HUES48 (cell line): Measurements from ENCODE around the gene GPX4.

Experiments
- H3K27ac ChIP-seq: one replicate; pipeline ENCODE4 v1.7.0; 2013; ENCODE audit warnings: low read depth, low read length, inconsistent platforms
- H3K27me3 ChIP-seq: 2 replicates; pipeline ENCODE4 v1.6.1; 2013; ENCODE audit warnings: mild to moderate bottlenecking, low read length; ENCODE audit not compliant: control insufficient read depth, insufficient read depth
- H3K36me3 ChIP-seq: 2 replicates; pipeline ENCODE4 v1.6.1; 2013; ENCODE audit warnings: low read length; ENCODE audit not compliant: control insufficient read depth, insufficient read depth
- H3K4me1 ChIP-seq: 2 replicates; pipeline ENCODE4 v1.6.1; 2013; ENCODE audit warnings: mild to moderate bottlenecking, low read length; ENCODE audit not compliant: control insufficient read depth, insufficient read depth
- H3K4me3 ChIP-seq: 2 replicates; pipeline ENCODE4 v1.5.1; 2013; ENCODE audit warnings: mild to moderate bottlenecking, low read depth, low read length
- H3K9ac ChIP-seq: 2 replicates; pipeline ENCODE4 v1.6.1; 2013; ENCODE audit warnings: mild to moderate bottlenecking, low read depth, low read length, moderate library complexity
- H3K9me3 ChIP-seq: 2 replicates; pipeline ENCODE4 v1.6.1; 2013; ENCODE audit warnings: low read length; ENCODE audit not compliant: control insufficient read depth, insufficient read depth

GPX4 gene

GRCh38 chr19:1079566-1080111 is 24.2 kb upstream of the GPX4 start:
- Histone ChIP-seq H3K36me3 (peaks cover 48% of the 10 kb centered on the region), H3K27ac (no peak overlapping the region), H3K9me3 (no peaks in the 10 kb centered on the region), H3K9ac (no peak overlapping the region), H3K4me1 (no peaks in the 10 kb centered on the region), H3K27me3 (no peaks in the 10 kb centered on the region), H3K4me3 (no peak overlapping the region)

- Histone ChIP-seq H3K4me3 (no peak overlapping the region), H3K4me1 (no peaks in the 10 kb centered on the region), H3K27me3 (no peaks in the 10 kb centered on the region), H3K36me3 (peaks cover 46% of the 10 kb centered on the region), H3K9ac (no peak overlapping the region), H3K27ac (no peak overlapping the region), H3K9me3 (no peaks in the 10 kb centered on the region)
These were observed 23.2 kb upstream of the GPX4 start for GRCh38 chr19:1080360-1081161.

GRCh38 chr19:1081301-1082164 is 22.3 kb upstream of the GPX4 start:
- H3K27me3 ChIP-seq, result no peaks in the 10 kb centered on the region
- H3K4me3 ChIP-seq, result peak overlapping the region; percentile 43; the same call in 1 of the 2 replicates
- H3K4me1 ChIP-seq, result no peaks in the 10 kb centered on the region
- H3K36me3 ChIP-seq, result peaks cover 50% of the 10 kb centered on the region
- no peak overlapping the region; the same call in 1 of the 2 replicates for H3K9ac ChIP-seq
- H3K9me3 ChIP-seq, result no peaks in the 10 kb centered on the region
- H3K27ac ChIP-seq, result peak overlapping the region; percentile 5

- H3K4me3 ChIP-seq, result peak overlapping the region; percentile 57
- H3K36me3 ChIP-seq, result peaks cover 54% of the 10 kb centered on the region
- H3K27ac ChIP-seq, result no peak overlapping the region
- no peak overlapping the region; the same call in 1 of the 2 replicates for H3K9ac ChIP-seq
- H3K4me1 ChIP-seq, result no peaks in the 10 kb centered on the region
- H3K27me3 ChIP-seq, result no peaks in the 10 kb centered on the region
- H3K9me3 ChIP-seq, result no peaks in the 10 kb centered on the region
These were observed 21.4 kb upstream of the GPX4 start for GRCh38 chr19:1082165-1082927.

- no peaks in the 10 kb centered on the region for H3K27me3 ChIP-seq
- H3K4me1 ChIP-seq, result no peaks in the 10 kb centered on the region
- no peaks in the 10 kb centered on the region for H3K9me3 ChIP-seq
- peaks cover 57% of the 10 kb centered on the region for H3K36me3 ChIP-seq
- no peak overlapping the region for H3K27ac ChIP-seq
- no peak overlapping the region; the same call in 1 of the 2 replicates for H3K9ac ChIP-seq
- H3K4me3 ChIP-seq, result peak overlapping the region; percentile 57; the same call in 1 of the 2 replicates
These were observed 20.6 kb upstream of the GPX4 start for GRCh38 chr19:1082928-1083816.

- H3K9ac ChIP-seq, result no peak overlapping the region
- no peaks in the 10 kb centered on the region for H3K9me3 ChIP-seq
- H3K4me3 ChIP-seq, result no peak overlapping the region
- H3K36me3 ChIP-seq, result peaks cover 68% of the 10 kb centered on the region
- no peak overlapping the region for H3K27ac ChIP-seq
- H3K27me3 ChIP-seq, result no peaks in the 10 kb centered on the region
- H3K4me1 ChIP-seq, result no peaks in the 10 kb centered on the region
These were observed 19.5 kb upstream of the GPX4 start for GRCh38 chr19:1084024-1084868.

- Histone ChIP-seq H3K4me3 (no peak overlapping the region), H3K36me3 (peaks cover 65% of the 10 kb centered on the region)
These were observed 18.6 kb upstream of the GPX4 start for GRCh38 chr19:1085053-1085658.

GRCh38 chr19:1085676-1086442 is 17.9 kb upstream of the GPX4 start:
- no peak overlapping the region for H3K27ac ChIP-seq
- H3K4me1 ChIP-seq, result no peaks in the 10 kb centered on the region
- no peaks in the 10 kb centered on the region for H3K27me3 ChIP-seq
- no peaks in the 10 kb centered on the region for H3K9me3 ChIP-seq
- H3K4me3 ChIP-seq, result no peak overlapping the region
- H3K36me3 ChIP-seq, result peaks cover 62% of the 10 kb centered on the region
- H3K9ac ChIP-seq, result no peak overlapping the region

More at GRCh38 chr19:1085053-1085658, 18.6 kb upstream of the GPX4 start:
- Histone ChIP-seq H3K9me3 (no peaks in the 10 kb centered on the region), H3K4me1 (no peaks in the 10 kb centered on the region), H3K9ac (no peak overlapping the region), H3K27me3 (no peaks in the 10 kb centered on the region), H3K27ac (no peak overlapping the region)
